ENCODE results near the gene MUC4. TPM values are rescaled to one million over a fixed set of nuclear protein-coding genes. Genes with fewer than 3 reads are reported as not detected.

Gene MUC4
- total RNA-seq, 1 experiment from 2014 or later, result 0.03 TPM

GRCh38 chr3:195854628-195855294, 43.0 kb upstream of the MUC4 start:
- Histone ChIP-seq H3K9me3 (ENCODE audit: control insufficient read depth, insufficient read depth, low read depth, low read length) (no peaks in the 10 kb centered on the region), H3K4me3 (ENCODE audit: low read depth in 2 of 2, low read length in 2 of 2) (no peak overlapping the region), H3K4me1 (ENCODE audit: control insufficient read depth, insufficient read depth, low read length) (no peaks in the 10 kb centered on the region), H3K27me3 (ENCODE audit: control insufficient read depth, insufficient read depth, low read length) (no peaks in the 10 kb centered on the region), H3K27ac (ENCODE audit: low read length) (no peak overlapping the region), H3K36me3 (ENCODE audit: control insufficient read depth, insufficient read depth, low read length) (no peaks in the 10 kb centered on the region)
- DNase-seq (ENCODE audit: low read depth, low spot score) (no peak), ATAC-seq (no peak)
- CTCF ChIA-PET, result interaction anchor here (0.5 kb wide), 1 partner anchor 249 kb away, joined by 10 read pairs; no protein-coding TSS in a partner anchor
- no peak for TF ChIP-seq TCF7L2 (IDR thresholded peaks at IDR 0.05; ENCODE audit: low read depth, low read length)
- TF ChIP-seq, protein P1, sequence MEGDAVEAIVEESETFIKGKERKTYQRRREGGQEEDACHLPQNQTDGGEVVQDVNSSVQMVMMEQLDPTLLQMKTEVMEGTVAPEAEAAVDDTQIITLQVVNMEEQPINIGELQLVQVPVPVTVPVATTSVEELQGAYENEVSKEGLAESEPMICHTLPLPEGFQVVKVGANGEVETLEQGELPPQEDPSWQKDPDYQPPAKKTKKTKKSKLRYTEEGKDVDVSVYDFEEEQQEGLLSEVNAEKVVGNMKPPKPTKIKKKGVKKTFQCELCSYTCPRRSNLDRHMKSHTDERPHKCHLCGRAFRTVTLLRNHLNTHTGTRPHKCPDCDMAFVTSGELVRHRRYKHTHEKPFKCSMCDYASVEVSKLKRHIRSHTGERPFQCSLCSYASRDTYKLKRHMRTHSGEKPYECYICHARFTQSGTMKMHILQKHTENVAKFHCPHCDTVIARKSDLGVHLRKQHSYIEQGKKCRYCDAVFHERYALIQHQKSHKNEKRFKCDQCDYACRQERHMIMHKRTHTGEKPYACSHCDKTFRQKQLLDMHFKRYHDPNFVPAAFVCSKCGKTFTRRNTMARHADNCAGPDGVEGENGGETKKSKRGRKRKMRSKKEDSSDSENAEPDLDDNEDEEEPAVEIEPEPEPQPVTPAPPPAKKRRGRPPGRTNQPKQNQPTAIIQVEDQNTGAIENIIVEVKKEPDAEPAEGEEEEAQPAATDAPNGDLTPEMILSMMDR (IDR thresholded peaks at IDR 0.05), result no peak
- TF ChIP-seq SIN3A (IDR thresholded peaks at IDR 0.05; ENCODE audit: borderline replicate concordance, insufficient read depth, low read depth, low read length), result no peak
- TF ChIP-seq POLR2AphosphoS5 (IDR thresholded peaks at IDR 0.05; ENCODE audit: low read depth, low read length), result no peak
- TF ChIP-seq REST (IDR thresholded peaks at IDR 0.05; ENCODE audit: insufficient read depth in 1 of 2, low read depth in 2 of 2, low read length in 1 of 2), result no peak
- BruUV-seq (replicated peaks), result no TSS peak
- in situ Hi-C loops (cut with HindIII; ENCODE audit: low pct_unique_long_range_greater_than_20kb, low sequenced_read_pairs), result no loop called here
- intact Hi-C loops (cut with micrococcal nuclease; ENCODE audit: unreplicated experiment), result loop anchor here (10.0 kb wide), 1 partner anchor 140 kb away; no protein-coding TSS in a partner anchor
- POLR2A ChIA-PET, result no interaction called here

DNA sequence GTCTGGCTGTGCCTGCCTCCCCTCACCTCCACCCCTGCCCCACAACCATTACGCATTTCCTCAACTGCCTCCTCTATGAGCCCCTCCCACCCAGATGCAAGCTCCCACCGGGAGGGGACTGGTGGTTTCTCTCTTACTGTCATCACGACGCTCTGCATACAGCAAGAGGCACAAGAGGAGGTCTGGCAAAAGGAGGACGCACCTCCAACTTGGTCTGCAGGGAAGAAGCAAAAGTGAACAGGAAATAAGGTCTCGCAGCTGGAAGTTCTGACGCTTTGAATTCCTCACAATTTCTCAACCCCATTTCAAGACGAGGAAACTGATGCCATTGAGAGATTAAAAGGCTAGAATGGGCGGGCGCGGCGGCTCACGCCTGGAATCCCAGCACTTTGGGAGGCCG, 42.3 kb upstream of the MUC4 start:
- TF ChIP-seq, protein P1 (IDR thresholded peaks at IDR 0.05), result no peak
- no peak for TF ChIP-seq POLR2AphosphoS5 (IDR thresholded peaks at IDR 0.05; ENCODE audit: low read depth, low read length)
- no peak for TF ChIP-seq SIN3A (IDR thresholded peaks at IDR 0.05; ENCODE audit: borderline replicate concordance, insufficient read depth, low read depth, low read length)
- TF ChIP-seq TCF7L2 (IDR thresholded peaks at IDR 0.05; ENCODE audit: low read depth, low read length), result no peak
- no peak for TF ChIP-seq REST (IDR thresholded peaks at IDR 0.05; ENCODE audit: insufficient read depth in 1 of 2, low read depth in 2 of 2, low read length in 1 of 2)
- ATAC-seq (no peak), DNase-seq (ENCODE audit: low read depth, low spot score) (no peak)
- intact Hi-C loops (cut with micrococcal nuclease; ENCODE audit: unreplicated experiment) (loop anchor here (10.0 kb wide), 1 partner anchor 141 kb away; no protein-coding TSS in a partner anchor), in situ Hi-C loops (cut with HindIII; ENCODE audit: low pct_unique_long_range_greater_than_20kb, low sequenced_read_pairs) (no loop called here)
- Histone ChIP-seq H3K4me3 (ENCODE audit: low read depth in 2 of 2, low read length in 2 of 2) (no peak overlapping the region), H3K36me3 (ENCODE audit: control insufficient read depth, insufficient read depth, low read length) (no peaks in the 10 kb centered on the region), H3K4me1 (ENCODE audit: control insufficient read depth, insufficient read depth, low read length) (no peaks in the 10 kb centered on the region), H3K27ac (ENCODE audit: low read length) (no peak overlapping the region), H3K27me3 (ENCODE audit: control insufficient read depth, insufficient read depth, low read length) (no peaks in the 10 kb centered on the region), H3K9me3 (ENCODE audit: control insufficient read depth, insufficient read depth, low read depth, low read length) (no peaks in the 10 kb centered on the region)
- ChIA-PET CTCF (no interaction called here), POLR2A (no interaction called here)
- no TSS peak for BruUV-seq (replicated peaks)
